ENCODE measurements around the gene GIMAP4.
"Not testable (repeated sequence)": the region's sequence is repeated elsewhere in the genome, so short reads cannot be mapped to it uniquely, and the experiment has no call there.

GIMAP4 gene

GRCh38 chr7:150579979-150580637 lies 12.9 kb downstream of the GIMAP4 start:
- in situ Hi-C loops (cut with MboI; ENCODE audit: low sequenced_read_pairs), result not testable (repeated sequence)

DNA sequence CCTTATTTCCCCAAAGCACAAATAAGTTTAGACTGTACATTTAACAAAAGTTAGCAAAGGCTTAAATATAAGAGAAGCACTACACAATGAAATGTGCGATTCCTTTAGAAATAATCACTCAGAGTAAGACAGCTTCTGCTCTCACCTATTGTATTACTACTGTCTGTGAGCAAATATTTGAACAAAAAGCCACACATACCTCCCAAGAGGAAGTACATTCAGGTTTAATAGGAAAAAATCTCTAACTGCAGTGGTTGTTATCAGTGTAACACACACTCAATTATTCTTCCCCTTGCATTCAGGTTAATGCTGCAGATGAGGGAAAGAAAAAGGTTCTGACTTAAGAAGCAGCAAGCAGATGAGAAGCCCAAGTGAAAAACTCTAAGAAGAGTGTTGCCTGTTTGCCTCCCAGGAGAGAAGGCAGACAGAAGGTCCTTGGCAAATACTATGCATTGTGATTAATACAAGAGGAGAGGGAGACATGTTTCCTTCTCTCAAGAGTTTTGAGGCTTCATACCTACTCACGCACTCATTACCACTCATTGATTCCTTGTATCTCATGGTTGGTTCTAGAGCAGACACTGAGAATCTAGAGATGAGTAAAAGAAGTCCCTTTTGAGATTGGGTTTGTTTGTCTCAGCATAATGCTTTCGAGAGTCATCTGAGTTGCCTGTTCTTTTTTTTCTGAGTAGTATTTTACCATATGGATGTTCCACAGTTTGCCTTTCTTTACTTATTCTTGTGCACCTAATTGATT lies 13.6 kb downstream of the GIMAP4 start:
- in situ Hi-C loops (cut with MboI; ENCODE audit: low sequenced_read_pairs), result no loop called here

DNA sequence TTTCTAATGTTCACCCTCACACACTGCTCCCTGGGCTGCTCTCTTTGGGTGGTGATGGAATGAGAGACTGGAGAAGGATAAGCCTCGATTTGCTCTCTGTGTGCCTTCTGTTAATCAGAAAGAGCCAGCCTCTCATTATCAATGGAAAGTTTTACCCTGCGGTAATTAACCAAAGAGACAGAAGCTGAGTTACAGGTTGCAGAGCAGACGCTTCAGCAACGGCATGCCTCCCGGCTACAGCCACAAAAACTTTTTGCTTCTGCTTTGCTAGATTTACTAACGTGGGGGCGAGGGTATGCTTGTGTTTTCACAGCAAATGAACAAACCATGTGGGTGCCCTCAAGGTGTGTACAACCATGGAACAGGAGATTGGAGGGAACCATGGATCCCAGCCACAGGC lies 18.0 kb downstream of the GIMAP4 start:
- in situ Hi-C loops (cut with MboI; ENCODE audit: low sequenced_read_pairs), result no loop called here

DNA sequence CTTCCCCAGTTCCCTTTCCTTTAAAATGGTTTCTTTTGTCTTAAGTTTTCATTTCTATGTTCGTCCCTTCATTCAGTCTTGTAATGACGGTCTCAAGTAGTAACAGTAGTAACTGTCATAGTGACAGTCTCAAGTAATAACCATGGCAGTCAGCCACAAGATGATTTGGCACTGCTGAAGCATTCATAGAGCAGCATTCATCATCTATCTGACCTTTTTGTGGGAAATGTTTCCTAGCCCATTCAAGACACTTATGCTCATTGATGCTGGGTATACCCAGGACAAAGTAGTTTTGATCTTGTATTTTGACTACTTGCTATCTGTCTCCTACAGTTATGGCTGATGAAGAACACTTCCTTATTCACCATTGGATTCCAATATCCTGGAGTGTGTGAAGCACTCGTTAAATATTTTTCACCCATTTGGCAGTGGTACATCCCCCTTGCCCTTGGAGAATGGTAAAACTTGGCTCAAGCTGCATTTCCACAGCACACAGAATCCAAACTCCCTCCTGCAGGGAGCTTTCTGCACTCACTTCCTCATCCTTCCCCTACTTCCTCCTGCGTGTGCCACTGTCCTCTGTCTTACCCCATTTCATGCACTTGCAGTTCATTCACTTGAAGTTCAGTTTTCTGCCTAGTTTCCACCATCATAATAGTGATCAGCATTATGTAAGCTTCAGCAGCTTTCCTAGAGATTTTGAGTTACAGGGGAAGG lies 19.0 kb downstream of the GIMAP4 start:
- in situ Hi-C loops (cut with MboI; ENCODE audit: low sequenced_read_pairs), result no loop called here

GRCh38 chr7:150586785-150587152 lies 19.6 kb downstream of the GIMAP4 start:
- in situ Hi-C loops (cut with MboI; ENCODE audit: low sequenced_read_pairs), result no loop called here

- in situ Hi-C loops (cut with MboI; ENCODE audit: low sequenced_read_pairs), result no loop called here
Measured at GRCh38 chr7:150587551-150587950, 20.4 kb downstream of the GIMAP4 start.

DNA sequence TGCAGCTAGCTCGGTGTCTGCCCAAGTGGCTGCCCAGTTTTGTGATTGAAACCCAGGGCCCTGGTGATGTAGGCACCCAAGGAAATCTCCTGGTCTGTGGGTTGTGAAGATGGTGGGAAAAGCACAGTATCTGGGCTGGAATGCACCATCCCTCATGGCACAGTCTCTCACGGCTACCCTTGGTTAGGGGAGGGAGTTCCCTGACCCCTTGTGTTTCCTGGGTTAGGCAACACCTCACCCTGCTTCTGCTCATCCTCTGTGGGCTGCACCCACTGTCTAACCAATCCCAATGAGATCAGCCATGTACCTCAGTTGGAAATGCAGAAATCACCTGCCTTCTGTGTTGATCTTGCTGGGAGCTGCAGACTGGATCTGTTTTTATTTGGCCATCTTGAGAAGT lies 27.6 kb downstream of the GIMAP4 start:
- in situ Hi-C loops (cut with MboI; ENCODE audit: low sequenced_read_pairs), result no loop called here

GRCh38 chr7:150595361-150595760 lies 28.2 kb downstream of the GIMAP4 start:
- in situ Hi-C loops (cut with MboI; ENCODE audit: low sequenced_read_pairs), result no loop called here

DNA sequence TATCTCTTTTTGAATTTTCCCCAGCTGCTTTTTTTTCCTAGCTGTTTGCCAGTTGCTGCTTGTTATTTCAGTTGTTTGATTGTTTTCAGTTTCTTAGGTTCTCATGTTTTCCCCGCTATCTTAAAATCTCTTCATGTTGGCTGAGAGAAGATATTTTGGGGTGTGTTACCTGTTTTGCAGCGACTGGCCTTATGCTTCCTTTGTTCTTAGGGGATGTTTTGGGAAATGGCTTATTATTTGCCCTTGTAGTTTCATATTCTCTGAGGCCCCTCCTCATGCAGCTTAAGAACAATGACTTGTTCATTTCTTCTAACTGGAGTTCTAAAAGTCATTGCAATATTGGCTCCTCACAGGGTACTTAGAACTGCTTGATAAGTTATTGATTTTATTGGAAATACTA lies 36.4 kb downstream of the GIMAP4 start:
- in situ Hi-C loops (cut with MboI; ENCODE audit: low sequenced_read_pairs), result not testable (repeated sequence)

DNA sequence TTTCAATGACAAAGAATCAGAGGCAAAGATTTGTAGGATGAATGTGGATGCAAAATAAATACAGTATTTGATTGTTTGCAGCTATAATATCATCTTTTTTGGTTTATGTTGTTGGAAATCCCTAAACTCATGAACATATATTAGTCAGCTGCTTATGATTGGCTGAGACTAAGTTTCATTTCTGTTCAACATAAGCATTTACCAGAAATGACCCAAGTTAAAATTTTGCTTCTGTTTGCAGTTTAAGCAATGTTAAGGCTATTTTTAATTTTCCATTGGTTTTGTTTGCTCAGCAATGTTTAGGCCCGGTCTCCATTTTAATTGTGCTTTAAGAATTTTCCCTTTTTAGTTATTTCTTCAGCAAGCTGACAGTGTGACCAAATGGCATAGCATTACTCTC lies 43.0 kb downstream of the GIMAP4 start:
- in situ Hi-C loops (cut with MboI; ENCODE audit: low sequenced_read_pairs), result no loop called here

- in situ Hi-C loops (cut with MboI; ENCODE audit: low sequenced_read_pairs), result no loop called here
Measured at GRCh38 chr7:150612925-150613324, 45.7 kb downstream of the GIMAP4 start.

GRCh38 chr7:150613880-150614279 lies 46.7 kb downstream of the GIMAP4 start:
- in situ Hi-C loops (cut with MboI; ENCODE audit: low sequenced_read_pairs), result no loop called here

GRCh38 chr7:150614426-150614825 lies 47.2 kb downstream of the GIMAP4 start:
- in situ Hi-C loops (cut with MboI; ENCODE audit: low sequenced_read_pairs), result not testable (repeated sequence)

DNA sequence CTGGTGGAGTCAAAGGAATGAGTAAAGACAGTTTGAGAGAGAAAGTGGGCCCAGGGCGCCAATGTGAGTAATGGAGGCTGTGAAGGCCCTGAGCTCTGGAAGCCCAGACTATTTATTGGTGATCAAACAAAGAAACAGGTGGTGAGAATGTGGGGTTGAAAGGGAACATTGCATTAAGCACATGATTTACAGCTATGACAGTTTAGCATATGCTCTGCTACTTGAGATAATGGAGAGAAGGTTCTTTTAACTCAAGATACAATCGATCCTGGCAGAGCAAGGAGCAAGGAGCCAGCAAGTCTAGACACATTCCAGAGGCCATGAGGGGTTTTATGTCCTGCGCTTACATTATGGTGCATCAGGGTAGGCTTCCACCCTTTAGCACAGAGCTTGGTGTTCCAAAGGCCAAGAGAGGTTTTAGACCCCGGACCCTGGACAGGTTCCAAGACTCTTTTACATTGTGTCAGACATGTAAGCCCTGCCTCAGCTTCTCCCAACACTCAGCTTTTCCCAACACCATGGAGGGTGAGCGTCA lies 48.1 kb downstream of the GIMAP4 start:
- in situ Hi-C loops (cut with MboI; ENCODE audit: low sequenced_read_pairs), result not testable (repeated sequence)

GRCh38 chr7:150620061-150620460 lies 52.9 kb downstream of the GIMAP4 start:
- in situ Hi-C loops (cut with MboI; ENCODE audit: low sequenced_read_pairs), result no loop called here

DNA sequence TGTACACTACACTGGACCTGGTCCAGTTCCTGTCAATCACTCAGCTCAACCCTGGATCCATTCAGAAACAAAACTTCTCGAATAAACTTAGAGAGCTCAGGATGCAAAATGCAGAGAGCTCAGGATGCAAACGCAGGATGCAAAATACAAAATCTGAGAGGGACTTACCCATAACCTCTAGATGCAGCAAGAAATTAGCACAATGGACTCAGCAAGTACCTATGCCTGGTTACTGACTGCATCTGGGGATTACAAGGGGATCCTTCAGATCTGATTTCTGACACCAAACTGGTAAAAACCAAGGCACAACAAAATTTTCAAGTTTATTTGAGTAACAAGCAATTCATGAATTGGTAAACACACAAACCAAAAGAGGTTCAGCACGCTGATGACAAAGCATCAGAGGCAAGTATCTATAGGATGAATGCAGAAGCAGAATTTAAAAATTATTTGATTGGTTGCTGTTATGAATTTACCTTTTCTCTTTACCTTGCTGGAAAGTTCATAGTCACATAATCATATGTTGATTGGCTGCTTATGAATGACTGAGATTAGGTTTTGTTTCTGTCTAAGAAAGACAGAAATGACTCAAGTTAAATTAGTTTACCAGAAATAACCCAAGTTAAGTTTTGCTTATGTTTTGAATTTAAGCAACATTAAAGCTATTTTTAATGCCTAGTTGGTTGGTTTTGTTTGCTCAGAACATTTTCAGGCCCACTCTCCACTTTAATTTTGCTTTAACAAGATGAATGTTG lies 53.6 kb downstream of the GIMAP4 start:
- in situ Hi-C loops (cut with MboI; ENCODE audit: low sequenced_read_pairs), result no loop called here

DNA sequence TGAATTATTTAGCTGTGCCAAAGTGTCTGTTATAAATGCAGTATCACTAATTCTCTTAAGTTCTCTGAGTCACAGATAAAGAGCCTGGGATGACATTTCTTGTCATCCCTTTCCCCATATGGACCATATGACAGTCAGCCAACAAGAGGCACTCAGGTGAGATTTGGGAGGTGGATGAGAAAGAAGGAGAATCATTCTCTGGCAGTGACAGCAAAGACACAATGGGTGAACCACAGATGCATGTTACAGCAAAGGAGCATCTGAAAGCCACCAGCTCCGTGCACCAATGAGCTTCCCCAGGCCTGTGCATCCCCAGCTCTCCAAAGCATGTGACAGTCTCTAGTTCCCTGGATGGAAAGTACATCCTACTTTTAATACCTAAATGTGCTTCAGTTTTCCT lies 54.2 kb downstream of the GIMAP4 start:
- in situ Hi-C loops (cut with MboI; ENCODE audit: low sequenced_read_pairs), result no loop called here
